ENCODE data around the gene AK9. TPM values are rescaled to one million over a fixed set of nuclear protein-coding genes. Genes with fewer than 3 reads are reported as not detected.

The AK9 gene
- total RNA-seq, 1 experiment from 2014 or later: 3.5 TPM

DNA sequence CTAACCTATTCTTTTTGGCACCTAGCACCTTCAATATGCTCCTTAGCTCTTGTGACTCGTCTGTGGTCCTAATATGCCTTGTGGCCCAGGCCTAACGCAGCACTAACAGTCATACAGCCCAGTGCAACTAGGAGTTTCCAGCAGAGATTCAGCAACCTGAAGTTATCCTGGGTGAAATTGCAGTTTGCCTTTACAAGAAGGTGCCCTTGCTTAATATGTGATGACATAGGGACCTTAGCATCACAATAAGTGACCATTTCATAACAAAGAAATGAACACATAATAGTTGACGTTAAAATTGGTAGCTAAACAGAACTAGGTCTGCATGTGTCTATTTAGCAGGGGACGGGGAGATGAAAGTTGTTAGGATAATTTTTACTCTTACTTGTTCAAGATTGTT lies 10.2 kb upstream of the AK9 start:
- H4K20me1 ChIP-seq (ENCODE audit: insufficient read depth): no peaks in the 10 kb centered on the region
- CTCF ChIA-PET: interaction anchor here (6.9 kb wide), 1 partner anchor 338 kb away, joined by 116 read pairs; no protein-coding TSS in a partner anchor
- intact Hi-C loops (cut with micrococcal nuclease): no loop called here
- H3K9ac ChIP-seq (ENCODE audit: low read length): no peak overlapping the region
- no peak for ATAC-seq
- H3K4me3 ChIP-seq (replicated peaks in 1 of 2; ENCODE audit: low read depth in 1 of 2, low read length in 2 of 2): no peak overlapping the region
- no peak overlapping the region for H2AFZ ChIP-seq (ENCODE audit: low read depth, low read length, poor library complexity, severe bottlenecking)
- TF ChIP-seq EZH2 (IDR thresholded peaks at IDR 0.05) (no peak), ZNF274 (IDR thresholded peaks at IDR 0.05; ENCODE audit: low read depth, low read length) (no peak), JUND (IDR thresholded peaks at IDR 0.05) (no peak), ZBTB33 (IDR thresholded peaks at IDR 0.05; ENCODE audit: extremely low read depth, insufficient replicate concordance, low read length) (no peak), EZH2phosphoT487 (IDR thresholded peaks at IDR 0.05; ENCODE audit: borderline replicate concordance) (no peak)
- TF ChIP-seq, protein P1, sequence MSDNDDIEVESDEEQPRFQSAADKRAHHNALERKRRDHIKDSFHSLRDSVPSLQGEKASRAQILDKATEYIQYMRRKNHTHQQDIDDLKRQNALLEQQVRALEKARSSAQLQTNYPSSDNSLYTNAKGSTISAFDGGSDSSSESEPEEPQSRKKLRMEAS (IDR thresholded peaks at IDR 0.05): no peak
- H3K9me3 ChIP-seq (ENCODE audit: control insufficient read depth in 1 of 2, insufficient read depth in 1 of 2, low read depth in 1 of 2, low read length in 2 of 2): no peaks in the 10 kb centered on the region
- no peaks in the 10 kb centered on the region for H3K27me3 ChIP-seq (ENCODE audit: insufficient read depth, low read length)
- RAD21 ChIA-PET (ENCODE audit: low non-redundant PET in 1 of 2, low total read pairs in 2 of 2, uncharacterized antibody in 2 of 2, unreplicated experiment in 2 of 2): no interaction called here
- no peak for DNase-seq (ENCODE audit: low read depth, low spot score)
- BruUV-seq (replicated peaks): no TSS peak
- no peak overlapping the region for H3K4me2 ChIP-seq (ENCODE audit: low read length)
- H3K36me3 ChIP-seq (ENCODE audit: control insufficient read depth in 1 of 2, insufficient read depth in 2 of 2, low read length in 2 of 2): no peaks in the 10 kb centered on the region
- no peak overlapping the region for H3K27ac ChIP-seq (ENCODE audit: low read depth, low read length)
- no peaks in the 10 kb centered on the region for H3K79me2 ChIP-seq (ENCODE audit: insufficient read depth, low read length)
- no peaks in the 10 kb centered on the region for H3K9me2 ChIP-seq (ENCODE audit: insufficient read depth)
- POLR2A ChIA-PET: no interaction called here
- peaks cover 0 to 3% of the 10 kb centered on the region in 2 experiments; a peak in 1 of 4 replicates for H3K4me1 ChIP-seq (ENCODE audit: control insufficient read depth in 1 of 2, insufficient read depth in 2 of 2, low read length in 2 of 2)

DNA sequence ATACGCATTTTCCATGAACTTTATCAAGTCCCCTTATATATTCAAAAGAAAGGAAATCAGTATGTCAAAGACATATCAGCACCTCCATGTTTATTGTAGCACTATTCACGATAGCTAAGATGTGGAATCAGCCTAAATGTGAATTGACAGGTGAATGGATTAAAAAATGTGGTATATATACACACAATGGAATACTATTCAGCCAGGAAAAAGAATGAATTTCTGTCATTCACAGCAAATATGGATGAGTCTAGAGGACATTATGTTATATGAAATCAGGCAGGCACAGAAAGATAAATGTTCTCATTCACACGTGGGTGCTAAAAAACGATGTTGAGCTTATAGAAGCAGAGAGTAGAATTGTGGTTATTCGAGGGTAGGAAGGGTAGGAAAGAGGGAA lies 5.4 kb upstream of the AK9 start:
- Histone ChIP-seq H4K20me1 (ENCODE audit: insufficient read depth) (no peaks in the 10 kb centered on the region), H3K9me2 (ENCODE audit: insufficient read depth) (no peaks in the 10 kb centered on the region), H3K27me3 (ENCODE audit: insufficient read depth, low read length) (no peaks in the 10 kb centered on the region), H3K79me2 (ENCODE audit: insufficient read depth, low read length) (no peaks in the 10 kb centered on the region), H3K27ac (ENCODE audit: low read depth, low read length) (no peak overlapping the region), H3K36me3 (ENCODE audit: control insufficient read depth in 1 of 2, insufficient read depth in 2 of 2, low read length in 2 of 2) (no peaks in the 10 kb centered on the region), H2AFZ (ENCODE audit: low read depth, low read length, poor library complexity, severe bottlenecking) (no peak overlapping the region), H3K9ac (ENCODE audit: low read length) (no peak overlapping the region), H3K4me2 (ENCODE audit: low read length) (no peak overlapping the region), H3K4me3 (replicated peaks in 1 of 2; ENCODE audit: low read depth in 1 of 2, low read length in 2 of 2) (no peak overlapping the region), H3K4me1 (ENCODE audit: control insufficient read depth in 1 of 2, insufficient read depth in 2 of 2, low read length in 2 of 2) (peaks cover 0 to 8% of the 10 kb centered on the region in 2 experiments; a peak in 1 of 4 replicates), H3K9me3 (ENCODE audit: control insufficient read depth in 1 of 2, insufficient read depth in 1 of 2, low read depth in 1 of 2, low read length in 2 of 2) (no peaks in the 10 kb centered on the region)
- POLR2A ChIA-PET: no interaction called here
- intact Hi-C loops (cut with micrococcal nuclease): loop anchor here (10.0 kb wide), 1 partner anchor 512 kb away; no protein-coding TSS in a partner anchor
- ATAC-seq (no peak), DNase-seq (ENCODE audit: low read depth, low spot score) (no peak)
- CTCF ChIA-PET: interaction anchor here (1.4 kb wide), 1 partner anchor 169 kb away, joined by 4 read pairs; no protein-coding TSS in a partner anchor
- TF ChIP-seq, protein P1 (IDR thresholded peaks at IDR 0.05): no peak
- TF ChIP-seq ZFX (IDR thresholded peaks at IDR 0.05) (no peak), ZNF274 (IDR thresholded peaks at IDR 0.05; ENCODE audit: low read depth, low read length) (no peak), TCF7L2 (IDR thresholded peaks at IDR 0.05; ENCODE audit: borderline replicate concordance, extremely low read depth, insufficient read depth, insufficient read length) (no peak), JUND (IDR thresholded peaks at IDR 0.05) (no peak), POLR2A (IDR thresholded peaks at IDR 0.05; ENCODE audit: borderline replicate concordance, extremely low read depth, insufficient read depth, insufficient read length) (no peak), FOSL1 (IDR thresholded peaks at IDR 0.05; ENCODE audit: low read depth) (no peak), SIN3A (IDR thresholded peaks at IDR 0.05; ENCODE audit: low read depth) (no peak), EGR1 (IDR thresholded peaks at IDR 0.05; ENCODE audit: low read depth) (no peak), YY1 (IDR thresholded peaks at IDR 0.05; ENCODE audit: extremely low read depth, insufficient replicate concordance, low read depth, low read length) (no peak), SP1 (IDR thresholded peaks at IDR 0.05; ENCODE audit: low read depth) (no peak), EZH2 (IDR thresholded peaks at IDR 0.05) (no peak), RAD21 (IDR thresholded peaks at IDR 0.05; ENCODE audit: low read depth) (no peak), CBX3 (IDR thresholded peaks at IDR 0.05; ENCODE audit: low read depth) (no peak), POLR2AphosphoS5 (IDR thresholded peaks at IDR 0.05; ENCODE audit: low read depth, low read length) (no peak)
- RAD21 ChIA-PET (ENCODE audit: low non-redundant PET in 1 of 2, low total read pairs in 2 of 2, uncharacterized antibody in 2 of 2, unreplicated experiment in 2 of 2): no interaction called here
- BruUV-seq (replicated peaks): no TSS peak
